HepG2 (cell line): ENCODE measurements around the gene SLC36A2.

Experiments
- AGO2 ChIP-seq: fragments of 200-400 bp; formaldehyde crosslinking; optimal IDR thresholded peaks from 2 replicates; pipeline ENCODE3; 2017; ENCODE audit warnings: mild to moderate bottlenecking, low read depth, low read length, moderate library complexity
- CTCF ChIP-seq: sonication (generic); formaldehyde crosslinking; IDR thresholded peaks from 2 replicates; pipeline ENCODE4 v1.5.0; 2020; ENCODE audit warnings: mild to moderate bottlenecking, missing genetic modification reagents, moderate library complexity
- FOXJ3 ChIP-seq: sonication (generic); formaldehyde crosslinking; IDR thresholded peaks from 2 replicates; pipeline ENCODE4 v1.4.0; 2020; ENCODE audit warnings: missing genetic modification reagents, mild to moderate bottlenecking, borderline replicate concordance
- ISX ChIP-seq: sonication (generic); formaldehyde crosslinking; conservative IDR thresholded peaks from 2 replicates; pipeline ENCODE4 v1.5.0; 2020; ENCODE audit warnings: missing genetic modification reagents
- KAT7 ChIP-seq: IDR thresholded peaks from 2 replicates; pipeline ENCODE4 v1.6.1; 2018; ENCODE audit warnings: borderline replicate concordance, missing compliant biosample characterization
- KLF6 ChIP-seq: IDR thresholded peaks from 2 replicates; pipeline ENCODE4 v1.8.0; 2016; ENCODE audit warnings: missing biosample characterization, missing genetic modification reagents
- PRDM15 ChIP-seq: sonication (generic); formaldehyde crosslinking; IDR thresholded peaks from 2 replicates; pipeline ENCODE4 v1.4.0; 2020; ENCODE audit warnings: missing genetic modification reagents
- RAD21 ChIP-seq: fragments of 450-650 bp; formaldehyde crosslinking; IDR thresholded peaks from 2 replicates; pipeline ENCODE4 v1.5.0; 2020; ENCODE audit warnings: mild to moderate bottlenecking
- TBX3 ChIP-seq: fragments of 450-650 bp; IDR thresholded peaks from 2 replicates; pipeline ENCODE4 v1.6.1; 2017; ENCODE audit warnings: antibody characterized with exemption, mild to moderate bottlenecking, inconsistent platforms, borderline replicate concordance
- ZBTB34 ChIP-seq: sonication (generic); formaldehyde crosslinking; IDR thresholded peaks from 2 replicates; pipeline ENCODE4 v1.8.0; 2022; ENCODE audit warnings: mild to moderate bottlenecking, missing genetic modification reagents
- ZBTB49 ChIP-seq: sonication (generic); formaldehyde crosslinking; IDR thresholded peaks from 2 replicates; pipeline ENCODE4 v1.4.0; 2020; ENCODE audit warnings: missing genetic modification reagents, borderline replicate concordance
- ZBTB7A ChIP-seq: sonication (generic); formaldehyde crosslinking; IDR thresholded peaks from 2 replicates; pipeline ENCODE4 v1.8.0; 2022; ENCODE audit warnings: mild to moderate bottlenecking, missing genetic modification reagents
- ZKSCAN8 ChIP-seq: IDR thresholded peaks from 2 replicates; pipeline ENCODE4 v1.6.1; 2016; ENCODE audit warnings: borderline replicate concordance, missing genetic modification reagents, missing compliant biosample characterization

GRCh38 chr5:151312756-151313324 lies 34.5 kb downstream of the SLC36A2 start:
- TF ChIP-seq ZKSCAN8 (CRISPR knock-in tag) (no peak), TBX3 (no peak), AGO2 (no peak), ZBTB49 (no peak), CTCF (CRISPR knock-in tag) (no peak), RAD21 (CRISPR knock-in tag) (no peak), ZBTB7A (no peak), ISX (CRISPR knock-in tag) (no peak), FOXJ3 (CRISPR knock-in tag) (no peak), ZBTB34 (CRISPR knock-in tag) (no peak), KLF6 (CRISPR knock-in tag) (no peak), PRDM15 (CRISPR knock-in tag) (no peak), KAT7 (no peak)
